Endothelial cell of coronary artery (primary cell): ENCODE data around the gene RPS21. TPM values are rescaled to one million over a fixed set of nuclear protein-coding genes. Genes with fewer than 3 reads are reported as not detected.

Source experiments
- total RNA-seq: library from RNA; depleted of rRNA; stranded (reverse); fragments of >200 nt; gene quantifications from 2 replicates; pipeline ENCODE4 v1.2.3, GENCODE V29; 2014

RPS21 gene
- 1,391 and 1,978 TPM in 2 replicates for total RNA-seq

DNA sequence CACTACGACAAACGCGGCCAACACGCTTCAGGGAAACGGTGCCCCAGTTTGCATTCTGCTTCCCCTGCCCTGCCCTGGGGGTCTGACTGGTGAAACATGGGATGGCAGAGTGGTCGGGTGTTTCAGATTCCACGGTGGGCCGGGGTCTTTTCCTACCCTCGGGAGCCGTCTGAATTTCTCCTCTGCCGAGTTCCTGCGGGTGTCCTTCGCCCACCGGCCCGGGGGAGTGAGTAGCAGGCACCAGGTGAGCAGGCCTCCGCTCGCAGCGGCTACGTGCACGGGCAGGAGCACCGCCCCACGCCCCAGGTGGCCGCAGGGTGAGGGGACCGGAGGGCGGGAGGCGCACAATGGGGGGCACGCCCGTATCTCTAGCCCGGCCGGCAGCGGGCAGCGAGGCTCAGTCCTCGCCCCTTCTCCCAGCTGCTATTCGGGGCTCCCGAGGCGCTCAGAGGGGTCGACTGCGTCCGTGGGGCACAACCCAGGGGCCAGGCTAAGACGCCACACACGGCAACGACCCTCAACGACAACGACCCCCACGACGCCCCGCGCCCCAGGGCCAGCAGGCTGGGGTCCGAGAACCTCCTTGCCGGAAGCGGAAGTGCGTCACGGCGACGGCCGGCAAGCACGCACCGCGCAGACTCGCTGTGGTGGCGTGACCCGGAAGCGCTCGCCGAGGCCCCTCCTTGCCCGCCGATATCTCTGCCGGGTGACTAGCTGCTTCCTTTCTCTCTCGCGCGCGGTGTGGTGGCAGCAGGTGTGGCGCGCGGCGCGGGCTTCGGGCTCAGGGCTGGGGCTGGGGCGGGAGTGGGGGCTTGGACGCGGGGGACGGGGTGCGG lies at the start of gene RPS21:
Gene RPS21, plus strand, starts transcription at position 721 of the 836 bp plus-strand sequence. CDS start 236 bp downstream, outside the sequence.

DNA sequence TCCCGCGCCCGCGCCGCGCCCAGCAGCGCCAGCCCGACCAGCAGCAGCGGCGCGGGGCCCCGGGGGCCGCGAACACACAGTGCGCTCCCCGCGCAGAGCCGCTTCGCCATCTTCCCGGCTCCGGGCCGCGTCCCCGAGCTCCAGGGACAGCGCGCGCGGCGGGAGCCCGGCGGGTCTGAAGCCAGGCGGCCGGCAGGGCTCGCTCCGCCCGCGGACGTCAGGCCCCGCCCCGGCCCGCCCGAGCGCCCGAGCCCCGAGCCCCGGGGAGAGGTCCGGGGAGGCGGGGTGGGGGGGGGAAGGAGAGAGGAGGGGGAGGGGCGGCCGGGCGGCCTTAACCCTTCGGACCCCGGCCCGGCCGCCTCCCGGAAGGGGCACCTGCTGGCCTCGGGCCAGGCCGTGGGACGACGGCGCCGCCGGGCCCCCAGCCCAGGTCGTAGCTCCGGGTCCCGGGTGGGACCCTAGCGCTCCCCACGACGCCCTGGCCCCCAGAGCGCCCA lies 19.7 kb upstream of the RPS21 start, which contains the start of gene LAMA5:
Gene LAMA5, minus strand, starts transcription at position 177 of the 497 bp plus-strand sequence. Its CDS starts 67 bp downstream, at position 110.

DNA sequence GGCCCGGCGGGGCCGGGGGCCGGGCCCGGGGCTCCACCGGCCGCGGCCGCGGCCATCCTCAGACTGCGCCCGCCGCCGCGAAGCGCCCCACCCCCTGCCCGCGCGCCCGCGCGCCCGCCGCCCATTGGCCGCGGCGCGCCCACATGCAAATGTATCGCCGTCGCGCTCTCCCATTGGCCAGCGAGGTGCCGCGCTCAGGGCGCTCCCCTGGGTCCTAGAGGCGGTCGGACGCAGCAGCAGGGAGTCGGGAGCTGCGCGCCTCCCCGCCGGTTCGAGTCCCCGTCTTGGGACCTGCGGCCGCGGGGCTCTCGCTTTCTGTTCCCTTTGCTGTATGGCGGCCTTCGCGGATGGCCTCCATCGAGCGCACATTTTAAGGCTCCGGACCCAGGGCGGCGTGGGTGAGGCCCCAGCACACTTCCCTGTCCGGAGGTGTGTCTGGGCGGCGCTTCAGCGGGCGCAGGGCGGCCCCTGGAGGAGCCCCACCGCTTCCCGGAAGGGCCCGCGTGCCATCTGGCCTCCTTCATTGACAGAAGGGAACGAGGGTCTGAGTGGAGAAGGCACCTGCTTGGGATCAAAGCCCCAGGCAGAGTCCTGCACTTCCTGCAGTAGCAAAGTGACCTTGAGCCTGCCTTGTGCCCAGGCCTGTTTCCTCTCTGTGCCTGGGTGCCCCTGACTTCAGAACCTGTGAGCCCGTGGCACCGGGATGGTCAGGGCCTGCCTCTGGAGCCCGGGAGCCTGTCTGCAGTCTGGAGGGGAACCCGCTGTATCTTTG lies 20.5 kb downstream of the RPS21 start, which contains the start of gene CABLES2:
Gene CABLES2, minus strand, starts transcription at position 65 of the 772 bp plus-strand sequence. Its CDS starts 9 bp downstream, at position 56.

DNA sequence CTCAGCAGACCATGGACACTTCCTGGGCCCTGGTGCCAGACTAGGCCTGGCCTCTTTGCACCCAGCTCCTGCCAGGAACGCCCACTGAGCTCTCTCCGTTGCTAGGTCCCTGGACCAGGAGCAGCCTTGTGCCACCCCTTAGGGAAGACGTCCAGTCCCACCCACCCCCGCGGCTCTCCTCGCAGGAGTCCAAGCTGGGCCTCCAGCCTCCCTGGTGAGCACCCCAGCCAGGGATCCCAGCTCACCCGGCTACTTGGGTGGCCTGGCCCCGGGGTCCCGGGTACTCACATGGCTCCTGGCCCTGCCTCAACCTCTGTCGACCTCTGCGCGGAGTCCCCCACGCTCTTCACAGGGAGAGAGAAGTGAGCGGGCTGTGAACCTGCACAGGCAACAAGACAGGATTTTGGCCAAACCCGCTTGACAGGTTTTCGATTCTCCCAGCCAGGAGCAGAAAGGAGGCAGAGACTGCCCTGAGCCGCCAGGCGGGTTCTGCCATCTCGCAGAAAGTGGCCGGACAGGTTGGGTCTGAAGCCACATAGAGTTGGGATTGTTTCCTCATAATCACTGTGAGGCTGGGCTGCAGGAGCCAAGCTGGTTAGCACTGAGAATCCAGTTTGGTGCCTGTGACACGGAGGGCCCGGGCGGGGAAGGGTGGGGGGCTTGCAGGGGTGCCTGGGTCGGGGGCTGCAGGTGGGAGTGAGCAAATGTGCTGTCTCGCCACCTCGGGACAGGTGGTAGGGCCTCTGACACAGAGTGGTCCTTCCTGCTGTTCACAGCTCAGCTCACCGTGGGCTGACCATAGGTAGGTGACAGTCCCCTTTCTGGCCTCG lies 40.5 kb downstream of the RPS21 start, which contains the start of gene RBBP8NL:
Gene RBBP8NL, minus strand, starts transcription at position 368 of the 830 bp plus-strand sequence. CDS start 7,892 bp downstream, outside the sequence.

Other genes with a start within 250 kb of the RPS21 start
- gene PSMA7, start 243.7 kb upstream of the RPS21 start, total RNA-seq: 559 and 583 TPM in 2 replicates
- gene SS18L1, start 243.3 kb upstream of the RPS21 start, total RNA-seq: 9.8 and 13.5 TPM in 2 replicates
- gene MTG2, start 204.1 kb upstream of the RPS21 start, total RNA-seq: 14.4 and 16.8 TPM in 2 replicates
- gene HRH3, start 166.8 kb upstream of the RPS21 start, total RNA-seq: not detected in 2 replicates
- gene OSBPL2, start 148.6 kb upstream of the RPS21 start, total RNA-seq: 17.2 and 26.8 TPM in 2 replicates
- gene ADRM1, start 84.1 kb upstream of the RPS21 start, total RNA-seq: 110 and 141 TPM in 2 replicates
- 59.0 and 137 TPM in 2 replicates for gene LAMA5, start 19.8 kb upstream of the RPS21 start, total RNA-seq
- gene CABLES2, start 20.2 kb downstream of the RPS21 start, total RNA-seq: 0.75 and 0.99 TPM in 2 replicates
- not detected in 2 replicates for gene RBBP8NL, start 40.4 kb downstream of the RPS21 start, total RNA-seq
- gene GATA5, start 88.9 kb downstream of the RPS21 start, total RNA-seq: not detected in 2 replicates